HEK293 (cell line): ENCODE data around the gene ATP1B2.

Experiments used
- CTCF ChIP-seq: fragments of 450-650 bp; formaldehyde crosslinking; IDR thresholded peaks from 2 replicates; pipeline ENCODE4 v1.5.1; 2016; ENCODE audit warnings: missing biosample characterization, missing genetic modification characterization
- GLI4 ChIP-seq: fragments of 450-650 bp; formaldehyde crosslinking; IDR thresholded peaks from 2 replicates; pipeline ENCODE4 v1.5.1; 2016; ENCODE audit warnings: missing biosample characterization, missing genetic modification characterization
- HIC1 ChIP-seq: fragments of 450-650 bp; formaldehyde crosslinking; IDR thresholded peaks from 2 replicates; pipeline ENCODE4 v1.5.1; 2016; ENCODE audit warnings: missing biosample characterization, missing genetic modification characterization
- HOXD13 ChIP-seq: sonication (generic); formaldehyde crosslinking; IDR thresholded peaks from 2 replicates; pipeline ENCODE4 v1.8.0; 2022; ENCODE audit warnings: missing genetic modification reagents, borderline replicate concordance
- KLF16 ChIP-seq: fragments of 450-650 bp; formaldehyde crosslinking; IDR thresholded peaks from 2 replicates; pipeline ENCODE4 v1.5.1; 2017; ENCODE audit warnings: missing biosample characterization, missing genetic modification characterization
- KLF17 ChIP-seq: fragments of 450-650 bp; formaldehyde crosslinking; IDR thresholded peaks from 2 replicates; pipeline ENCODE4 v1.5.1; 2016; ENCODE audit warnings: missing biosample characterization, missing genetic modification characterization
- OSR2 ChIP-seq: fragments of 450-650 bp; formaldehyde crosslinking; IDR thresholded peaks from 2 replicates; pipeline ENCODE4 v1.5.1; 2016; ENCODE audit warnings: missing biosample characterization, missing genetic modification characterization
- PATZ1 ChIP-seq: fragments of 450-650 bp; formaldehyde crosslinking; IDR thresholded peaks from 2 replicates; pipeline ENCODE4 v1.5.1; 2016; ENCODE audit warnings: missing biosample characterization, missing genetic modification characterization
- SALL2 ChIP-seq: fragments of 450-650 bp; formaldehyde crosslinking; IDR thresholded peaks from 2 replicates; pipeline ENCODE4 v1.5.0; 2017; ENCODE audit warnings: missing biosample characterization, mild to moderate bottlenecking, missing genetic modification characterization, borderline replicate concordance
- ZBTB21 ChIP-seq: fragments of 450-650 bp; formaldehyde crosslinking; IDR thresholded peaks from 2 replicates; pipeline ENCODE4 v1.5.1; 2017; ENCODE audit warnings: missing biosample characterization, missing genetic modification characterization
- ZBTB26 ChIP-seq: fragments of 450-650 bp; formaldehyde crosslinking; optimal IDR thresholded peaks from 2 replicates; pipeline ENCODE3; 2016; ENCODE audit warnings: missing biosample characterization, mild to moderate bottlenecking, missing genetic modification characterization
- ZIC2 ChIP-seq: fragments of 450-650 bp; formaldehyde crosslinking; IDR thresholded peaks from 2 replicates; pipeline ENCODE4 v1.5.1; 2016; ENCODE audit warnings: missing biosample characterization, missing genetic modification characterization
- ZNF10 ChIP-seq: fragments of 450-650 bp; formaldehyde crosslinking; IDR thresholded peaks from 2 replicates; pipeline ENCODE4 v1.5.1; 2017; ENCODE audit warnings: missing biosample characterization, missing genetic modification characterization
- ZNF138 ChIP-seq: fragments of 450-650 bp; formaldehyde crosslinking; IDR thresholded peaks from 2 replicates; pipeline ENCODE4 v1.5.1; 2016; ENCODE audit warnings: missing biosample characterization, missing genetic modification characterization, borderline replicate concordance
- ZNF23 ChIP-seq: fragments of 450-650 bp; formaldehyde crosslinking; IDR thresholded peaks from 2 replicates; pipeline ENCODE4 v1.5.1; 2016; ENCODE audit warnings: missing biosample characterization, missing genetic modification characterization, borderline replicate concordance
- ZNF350 ChIP-seq: fragments of 450-650 bp; formaldehyde crosslinking; IDR thresholded peaks from 2 replicates; pipeline ENCODE4 v1.5.0; 2017; ENCODE audit warnings: missing biosample characterization, mild to moderate bottlenecking, missing genetic modification characterization
- ZNF362 ChIP-seq: fragments of 450-650 bp; formaldehyde crosslinking; IDR thresholded peaks from 2 replicates; pipeline ENCODE4 v1.5.1; 2016; ENCODE audit warnings: missing biosample characterization, missing genetic modification characterization
- ZNF404 ChIP-seq: fragments of 450-650 bp; formaldehyde crosslinking; IDR thresholded peaks from 2 replicates; pipeline ENCODE4 v1.5.1; 2017; ENCODE audit warnings: missing biosample characterization, missing genetic modification characterization
- ZNF501 ChIP-seq: fragments of 450-650 bp; formaldehyde crosslinking; IDR thresholded peaks from 2 replicates; pipeline ENCODE4 v1.5.1; 2016; ENCODE audit warnings: missing biosample characterization, missing genetic modification characterization
- ZNF549 ChIP-seq: fragments of 450-650 bp; IDR thresholded peaks from 2 replicates; pipeline ENCODE4 v1.5.1; 2018; ENCODE audit warnings: missing biosample characterization, missing genetic modification characterization, mild to moderate bottlenecking, inconsistent platforms, moderate library complexity
- ZNF621 ChIP-seq: fragments of 450-650 bp; formaldehyde crosslinking; IDR thresholded peaks from 2 replicates; pipeline ENCODE4 v1.5.1; 2017; ENCODE audit warnings: missing biosample characterization, missing genetic modification characterization
- ZNF629 ChIP-seq: fragments of 450-650 bp; formaldehyde crosslinking; IDR thresholded peaks from 2 replicates; pipeline ENCODE4 v1.5.1; 2017; ENCODE audit warnings: missing biosample characterization, missing genetic modification characterization
- ZNF645 ChIP-seq: fragments of 450-650 bp; formaldehyde crosslinking; IDR thresholded peaks from 2 replicates; pipeline ENCODE4; 2016; ENCODE audit warnings: missing biosample characterization, missing genetic modification characterization
- ZNF654 ChIP-seq: fragments of 450-650 bp; formaldehyde crosslinking; IDR thresholded peaks from 2 replicates; pipeline ENCODE4 v1.5.1; 2016; ENCODE audit warnings: low read depth, missing biosample characterization, missing genetic modification characterization
- ZNF660 ChIP-seq: fragments of 450-650 bp; IDR thresholded peaks from 2 replicates; pipeline ENCODE4 v1.5.1; 2018; ENCODE audit warnings: missing biosample characterization, mild to moderate bottlenecking, missing genetic modification characterization
- ZNF670 ChIP-seq: fragments of 450-650 bp; formaldehyde crosslinking; IDR thresholded peaks from 2 replicates; pipeline ENCODE4 v1.5.1; 2016; ENCODE audit warnings: missing biosample characterization, missing genetic modification characterization, low read depth
- ZNF791 ChIP-seq: fragments of 450-650 bp; formaldehyde crosslinking; IDR thresholded peaks from 2 replicates; pipeline ENCODE4 v1.5.1; 2016; ENCODE audit warnings: missing biosample characterization, missing genetic modification characterization
- ZSCAN4 ChIP-seq: fragments of 450-650 bp; formaldehyde crosslinking; IDR thresholded peaks from 2 replicates; pipeline ENCODE4 v1.5.1; 2017; ENCODE audit warnings: missing biosample characterization, missing genetic modification characterization

Gene ATP1B2

GRCh38 chr17:7704601-7705268, 54.0 kb downstream of the ATP1B2 start, which contains the start of gene EFNB3 (continued):
- TF ChIP-seq HIC1 (tag by site-specific recombination) (no peak), ZBTB21 (tag by site-specific recombination) (no peak), ZNF621 (tag by site-specific recombination) (no peak), KLF17 (tag by site-specific recombination) (peak; percentile 97), ZNF362 (tag by site-specific recombination) (no peak), ZNF645 (tag by site-specific recombination) (no peak), ZNF629 (tag by site-specific recombination) (0 out of 2 replicates have a peak, but pooled peaks have one; percentile 37), ZNF138 (no peak), ZNF501 (no peak), GLI4 (tag by site-specific recombination) (no peak), ZNF549 (no peak), CTCF (tag by site-specific recombination) (no peak), ZIC2 (tag by site-specific recombination) (no peak), ZNF660 (peak; percentile 51; the same call in 1 of the 2 replicates), SALL2 (tag by site-specific recombination) (no peak), ZBTB26 (tag by site-specific recombination) (peak; percentile 74), PATZ1 (tag by site-specific recombination) (0 out of 2 replicates have a peak, but pooled peaks have one; percentile 45), ZNF404 (tag by site-specific recombination) (no peak), ZNF670 (tag by site-specific recombination) (no peak), OSR2 (peak; percentile 41; the same call in 1 of the 2 replicates), ZNF10 (tag by site-specific recombination) (peak; percentile 61; the same call in 1 of the 2 replicates), ZNF791 (no peak), ZNF23 (tag by site-specific recombination) (no peak), ZSCAN4 (tag by site-specific recombination) (no peak), HOXD13 (CRISPR knock-in tag) (no peak), KLF16 (tag by site-specific recombination) (peak; percentile 98), ZNF350 (tag by site-specific recombination) (no peak), ZNF654 (tag by site-specific recombination) (no peak)
